MM.1S (cell line): Measurements from ENCODE around the gene ANP32A.

Experiments
- CTCF ChIP-seq: fragments of 300-600 bp; sonication (generic); IDR thresholded peaks from 2 replicates; pipeline ENCODE4 v1.5.1; 2016; ENCODE audit warnings: antibody characterized with exemption, low read length, mixed read lengths
- EZH2 ChIP-seq: fragments of 300-600 bp; sonication (generic); optimal IDR thresholded peaks from 2 replicates; pipeline ENCODE3; 2017; ENCODE audit warnings: low read depth, mild to moderate bottlenecking, antibody characterized with exemption, low read length, mixed read lengths
- EZH2phosphoT487 ChIP-seq: fragments of 300-600 bp; sonication (generic); IDR thresholded peaks from 2 replicates; pipeline ENCODE4 v1.6.1; 2018; ENCODE audit warnings: antibody characterized with exemption, low read length

- TF ChIP-seq CTCF (no peak), EZH2 (no peak), EZH2phosphoT487 (no peak)
Observed at GRCh38 chr15:68768321-68768720, 52.4 kb downstream of the ANP32A start.
